ENCODE results near the gene IL22RA1.

Gene IL22RA1

DNA sequence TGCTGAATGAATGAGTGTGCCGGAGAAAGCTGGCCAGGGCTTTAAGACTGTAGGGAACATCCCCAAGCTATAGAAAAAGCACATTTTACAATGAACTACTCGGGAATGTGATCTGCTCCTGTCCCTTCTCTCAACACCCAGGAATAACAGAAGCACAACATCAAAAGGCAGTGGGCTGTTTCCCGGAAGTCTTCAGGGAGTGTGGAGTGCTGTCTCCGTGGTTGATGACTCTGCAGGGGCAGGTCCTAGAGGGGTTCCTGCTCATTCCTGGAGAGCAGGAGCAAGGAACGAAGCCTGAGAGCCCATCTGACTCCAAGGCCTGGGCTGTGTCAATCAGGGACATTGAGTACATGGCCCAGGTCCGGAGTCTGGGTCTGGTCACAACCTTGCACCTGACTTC, 4.9 kb upstream of the IL22RA1 start:
- H3K36me3 ChIP-seq (ENCODE audit: insufficient read depth, low read length), result no peaks in the 10 kb centered on the region
- H3K27me3 ChIP-seq (ENCODE audit: insufficient read depth, low read length, poor library complexity, severe bottlenecking), result no peaks in the 10 kb centered on the region
- TF ChIP-seq, protein P1, sequence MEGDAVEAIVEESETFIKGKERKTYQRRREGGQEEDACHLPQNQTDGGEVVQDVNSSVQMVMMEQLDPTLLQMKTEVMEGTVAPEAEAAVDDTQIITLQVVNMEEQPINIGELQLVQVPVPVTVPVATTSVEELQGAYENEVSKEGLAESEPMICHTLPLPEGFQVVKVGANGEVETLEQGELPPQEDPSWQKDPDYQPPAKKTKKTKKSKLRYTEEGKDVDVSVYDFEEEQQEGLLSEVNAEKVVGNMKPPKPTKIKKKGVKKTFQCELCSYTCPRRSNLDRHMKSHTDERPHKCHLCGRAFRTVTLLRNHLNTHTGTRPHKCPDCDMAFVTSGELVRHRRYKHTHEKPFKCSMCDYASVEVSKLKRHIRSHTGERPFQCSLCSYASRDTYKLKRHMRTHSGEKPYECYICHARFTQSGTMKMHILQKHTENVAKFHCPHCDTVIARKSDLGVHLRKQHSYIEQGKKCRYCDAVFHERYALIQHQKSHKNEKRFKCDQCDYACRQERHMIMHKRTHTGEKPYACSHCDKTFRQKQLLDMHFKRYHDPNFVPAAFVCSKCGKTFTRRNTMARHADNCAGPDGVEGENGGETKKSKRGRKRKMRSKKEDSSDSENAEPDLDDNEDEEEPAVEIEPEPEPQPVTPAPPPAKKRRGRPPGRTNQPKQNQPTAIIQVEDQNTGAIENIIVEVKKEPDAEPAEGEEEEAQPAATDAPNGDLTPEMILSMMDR (conservative IDR thresholded peaks at IDR 0.05; ENCODE audit: low read length), result no peak
- no peak for TF ChIP-seq EZH2phosphoT487 (IDR thresholded peaks at IDR 0.05; ENCODE audit: borderline replicate concordance)
- H3K4me3 ChIP-seq (ENCODE audit: low read length, poor library complexity, severe bottlenecking), result no peak overlapping the region
- no peaks in the 10 kb centered on the region for H4K20me1 ChIP-seq (ENCODE audit: insufficient read depth, low read length, poor library complexity, severe bottlenecking)
- no peaks in the 10 kb centered on the region for H3K9me3 ChIP-seq (ENCODE audit: insufficient read depth, low read depth, low read length)
- H3K4me1 ChIP-seq (ENCODE audit: insufficient read depth, low read length, poor library complexity, severe bottlenecking), result peaks cover 6% of the 10 kb centered on the region
- no peaks in the 10 kb centered on the region for H3K79me2 ChIP-seq (ENCODE audit: insufficient read depth, low read length)
- H3K9ac ChIP-seq (ENCODE audit: low read depth, low read length, poor library complexity, severe bottlenecking), result no peak overlapping the region
- H3F3A ChIP-seq (ENCODE audit: low read depth), result no peaks in the 10 kb centered on the region
- H3K4me2 ChIP-seq (ENCODE audit: low read depth, low read length, poor library complexity, severe bottlenecking), result no peak overlapping the region
- H2AFZ ChIP-seq (ENCODE audit: low read length), result no peak overlapping the region
- H3K9me2 ChIP-seq (replicated peaks; ENCODE audit: low read depth, low read length), result no peaks in the 10 kb centered on the region

DNA sequence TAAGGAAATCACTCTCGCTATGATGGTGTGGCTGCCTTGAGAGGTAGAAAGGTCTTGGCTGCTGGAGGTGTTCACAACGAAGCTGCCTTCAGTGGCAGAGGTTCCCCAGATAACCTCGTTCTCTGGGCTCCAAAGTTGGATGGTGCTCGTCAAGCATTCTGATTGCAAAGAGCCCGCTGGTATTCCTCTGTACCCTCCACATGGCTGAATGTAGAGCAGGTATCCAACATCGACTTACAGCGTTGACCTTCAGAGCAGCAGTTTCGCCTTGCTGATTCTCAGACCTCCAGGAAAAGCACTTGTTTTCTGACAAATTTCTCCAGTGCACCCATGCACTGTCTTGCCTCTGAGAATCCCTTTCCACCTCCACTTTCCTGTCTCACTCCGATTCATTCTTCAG, 4.3 kb upstream of the IL22RA1 start:
- H3K36me3 ChIP-seq (ENCODE audit: insufficient read depth, low read length), result no peaks in the 10 kb centered on the region
- no peak overlapping the region for H3K4me2 ChIP-seq (ENCODE audit: low read depth, low read length, poor library complexity, severe bottlenecking)
- H3F3A ChIP-seq (ENCODE audit: low read depth), result no peaks in the 10 kb centered on the region
- H3K9ac ChIP-seq (ENCODE audit: low read depth, low read length, poor library complexity, severe bottlenecking), result no peak overlapping the region
- H4K20me1 ChIP-seq (ENCODE audit: insufficient read depth, low read length, poor library complexity, severe bottlenecking), result no peaks in the 10 kb centered on the region
- TF ChIP-seq, protein P1 (conservative IDR thresholded peaks at IDR 0.05; ENCODE audit: low read length), result no peak
- no peak for TF ChIP-seq EZH2phosphoT487 (IDR thresholded peaks at IDR 0.05; ENCODE audit: borderline replicate concordance)
- H3K4me1 ChIP-seq (ENCODE audit: insufficient read depth, low read length, poor library complexity, severe bottlenecking), result peaks cover 6% of the 10 kb centered on the region
- no peaks in the 10 kb centered on the region for H3K79me2 ChIP-seq (ENCODE audit: insufficient read depth, low read length)
- H3K9me3 ChIP-seq (ENCODE audit: insufficient read depth, low read depth, low read length), result no peaks in the 10 kb centered on the region
- no peaks in the 10 kb centered on the region for H3K27me3 ChIP-seq (ENCODE audit: insufficient read depth, low read length, poor library complexity, severe bottlenecking)
- H3K4me3 ChIP-seq (ENCODE audit: low read length, poor library complexity, severe bottlenecking), result no peak overlapping the region
- H3K9me2 ChIP-seq (replicated peaks; ENCODE audit: low read depth, low read length), result no peaks in the 10 kb centered on the region
- H2AFZ ChIP-seq (ENCODE audit: low read length), result no peak overlapping the region

DNA sequence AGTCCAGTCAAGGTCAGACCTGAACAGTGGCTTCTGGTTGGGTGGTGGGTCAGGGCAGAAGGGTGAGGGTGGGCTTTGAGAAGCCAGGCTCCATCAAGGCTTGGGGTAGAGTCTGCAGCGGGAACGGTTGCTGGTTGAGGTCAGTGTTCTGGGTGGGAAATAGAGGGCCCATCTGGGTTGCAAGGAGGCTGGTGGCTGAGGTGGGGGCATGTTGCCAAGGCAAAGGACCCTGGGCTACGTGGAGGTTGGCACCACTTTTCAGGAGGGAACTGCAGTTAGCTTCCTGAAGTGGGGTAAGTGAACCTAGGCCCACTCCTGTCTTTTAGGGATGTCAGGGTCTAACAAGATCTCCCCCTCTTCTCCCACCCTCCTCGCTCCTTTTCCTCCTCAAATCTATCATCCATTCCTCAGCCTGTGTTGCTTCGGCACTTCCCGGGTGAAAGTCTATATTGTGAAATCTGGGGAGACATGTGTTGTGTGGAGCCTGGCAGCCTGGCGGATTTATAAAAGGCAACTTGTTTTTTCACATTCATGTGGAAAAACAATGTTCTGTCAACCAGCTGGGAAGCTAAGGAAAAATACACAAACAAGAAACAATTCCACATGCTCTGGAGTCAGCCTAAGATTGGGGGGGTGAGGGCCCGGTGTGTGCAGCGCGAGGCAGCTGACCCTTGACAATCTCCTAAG, 1.5 kb downstream of the IL22RA1 start:
- no peaks in the 10 kb centered on the region for H3K9me2 ChIP-seq (replicated peaks; ENCODE audit: low read depth, low read length)
- no peak overlapping the region for H2AFZ ChIP-seq (ENCODE audit: low read length)
- no peak overlapping the region for H3K4me2 ChIP-seq (ENCODE audit: low read depth, low read length, poor library complexity, severe bottlenecking)
- TF ChIP-seq, protein P1 (conservative IDR thresholded peaks at IDR 0.05; ENCODE audit: low read length), result no peak
- TF ChIP-seq EZH2phosphoT487 (IDR thresholded peaks at IDR 0.05; ENCODE audit: borderline replicate concordance), result no peak
- H3K36me3 ChIP-seq (ENCODE audit: insufficient read depth, low read length), result no peaks in the 10 kb centered on the region
- no peak overlapping the region for H3K9ac ChIP-seq (ENCODE audit: low read depth, low read length, poor library complexity, severe bottlenecking)
- no peaks in the 10 kb centered on the region for H3F3A ChIP-seq (ENCODE audit: low read depth)
- H3K9me3 ChIP-seq (ENCODE audit: insufficient read depth, low read depth, low read length), result no peaks in the 10 kb centered on the region
- H4K20me1 ChIP-seq (ENCODE audit: insufficient read depth, low read length, poor library complexity, severe bottlenecking), result no peaks in the 10 kb centered on the region
- no peak overlapping the region for H3K4me3 ChIP-seq (ENCODE audit: low read length, poor library complexity, severe bottlenecking)
- H3K27me3 ChIP-seq (ENCODE audit: insufficient read depth, low read length, poor library complexity, severe bottlenecking), result no peaks in the 10 kb centered on the region
- H3K79me2 ChIP-seq (ENCODE audit: insufficient read depth, low read length), result no peaks in the 10 kb centered on the region
- H3K4me1 ChIP-seq (ENCODE audit: insufficient read depth, low read length, poor library complexity, severe bottlenecking), result peaks cover 3% of the 10 kb centered on the region

Measured in Loucy (cell line).